ENCODE data around the gene ABHD17B. TPM values are rescaled to one million over a fixed set of nuclear protein-coding genes. Genes with fewer than 3 reads are reported as not detected.

Gene ABHD17B
- total RNA-seq, 6 experiments from 2014 or later: 8.4 to 13.1 (median 10.3) TPM

- intact Hi-C loops (cut with DNase I): no loop called here
- WGBS (ENCODE audit: insufficient coverage, low coverage, low lambda C conversion rate, missing lambda C conversion rate): 32% methylated on average over 2 of the region's 2 CpGs
- Histone ChIP-seq H3K4me3 (no peak overlapping the region), H3K36me3 (peaks cover 0 to 2% (median under 1%) of the 10 kb centered on the region in 4 donors), H3K9me3 (peaks cover 0 to 12% (median under 1%) of the 10 kb centered on the region in 4 donors), H3K27me3 (no peaks in the 10 kb centered on the region), H3K27ac (no peak overlapping the region), H3K4me1 (peaks cover 0 to 14% (median 0%) of the 10 kb centered on the region in 4 donors)
- ATAC-seq (no peak), DNase-seq (no peak)
- TF ChIP-seq CTCF (IDR thresholded peaks at IDR 0.05) (no peak), POLR2A (IDR thresholded peaks at IDR 0.05) (no peak)
Observed at GRCh38 chr9:71879644-71880174, 31.3 kb downstream of the ABHD17B start.

- no peak for TF ChIP-seq CTCF (IDR thresholded peaks at IDR 0.05)
- TF ChIP-seq POLR2A (IDR thresholded peaks at IDR 0.05): no peak
- H3K9me3 ChIP-seq: peaks cover 0 to 6% (median 0%) of the 10 kb centered on the region in 4 donors
Observed at GRCh38 chr9:71878327-71879274, 32.4 kb downstream of the ABHD17B start.

GRCh38 chr9:71876829-71877228 is 34.2 kb downstream of the ABHD17B start:
- intact Hi-C loops (cut with DNase I): no loop called here
- Histone ChIP-seq H3K9me3 (peaks cover 0 to 6% (median 0%) of the 10 kb centered on the region in 4 donors), H3K36me3 (peaks cover 0 to 8% (median 3%) of the 10 kb centered on the region in 4 donors), H3K4me3 (no peak overlapping the region), H3K27ac (no peak overlapping the region), H3K4me1 (peaks cover 0 to 14% (median 0%) of the 10 kb centered on the region in 4 donors), H3K27me3 (no peaks in the 10 kb centered on the region)
- ATAC-seq: no peak
- no peak for DNase-seq
- no peak for TF ChIP-seq POLR2A (IDR thresholded peaks at IDR 0.05)
- TF ChIP-seq CTCF (IDR thresholded peaks at IDR 0.05): no peak

More at GRCh38 chr9:71878327-71879274, 32.4 kb downstream of the ABHD17B start:
- H3K4me1 ChIP-seq: peaks cover 0 to 14% (median 0%) of the 10 kb centered on the region in 4 donors
- H3K4me3 ChIP-seq: no peak overlapping the region
- DNase-seq: no peak
- peaks cover 0 to 8% (median 3%) of the 10 kb centered on the region in 4 donors for H3K36me3 ChIP-seq
- no peak for ATAC-seq
- H3K27ac ChIP-seq: no peak overlapping the region
- WGBS (ENCODE audit: insufficient coverage, low coverage, low lambda C conversion rate, missing lambda C conversion rate): 100% methylated on average over 3 of the region's 4 CpGs
- H3K27me3 ChIP-seq: no peaks in the 10 kb centered on the region
- intact Hi-C loops (cut with DNase I): no loop called here

GRCh38 chr9:71876106-71876505 is 34.9 kb downstream of the ABHD17B start:
- ATAC-seq (peak in 3 of 4 donors; percentile 38 to 62 (median 45)), DNase-seq (no peak)
- intact Hi-C loops (cut with DNase I): no loop called here
- Histone ChIP-seq H3K4me1 (peaks cover 0 to 14% (median 0%) of the 10 kb centered on the region in 4 donors), H3K4me3 (no peak overlapping the region), H3K36me3 (peaks cover 0 to 8% (median 3%) of the 10 kb centered on the region in 4 donors), H3K9me3 (peaks cover 0 to 6% (median 0%) of the 10 kb centered on the region in 4 donors), H3K27ac (no peak overlapping the region), H3K27me3 (no peaks in the 10 kb centered on the region)
- 62% methylated on average over 2 of the region's 2 CpGs for WGBS (ENCODE audit: insufficient coverage, low coverage, low lambda C conversion rate, missing lambda C conversion rate)
- no peak for TF ChIP-seq CTCF (IDR thresholded peaks at IDR 0.05)
- TF ChIP-seq POLR2A (IDR thresholded peaks at IDR 0.05): no peak

All from right lobe of liver (tissue), 6 donors.